Right lobe of liver (tissue), 6 donors: Measurements from ENCODE around the gene DNAJC13. TPM values are rescaled to one million over a fixed set of nuclear protein-coding genes. Genes with fewer than 3 reads are reported as not detected.
"Not testable (repeated sequence)": the region's sequence is repeated elsewhere in the genome, so short reads cannot be mapped to it uniquely, and the experiment has no call there.

Source experiments
- ATAC-seq, 4 donors: fragments of 200-7000 bp; cut with Tn5 transposase; one replicate each; pipeline ENCODE4 v1.9.1; 2020; ENCODE audit warnings: mild to moderate bottlenecking in 4 of 4, moderate library complexity in 4 of 4
- DNase-seq, 3 donors: peaks; one replicate each; pipeline ENCODE4 v3.0.0-alpha.2; 2020
- H3K27ac ChIP-seq, 3 donors: fragments of 200-600 bp; one replicate each; pipeline ENCODE4 v1.8.0; 2022
- H3K27me3 ChIP-seq, 2 donors: fragments of 200-600 bp; one replicate each; pipeline ENCODE4 v1.8.0; 2022
- H3K36me3 ChIP-seq, 4 donors: fragments of 200-600 bp; sonication (generic) in 1 of 4; one replicate each; pipeline versions ENCODE4 v1.5.1 to v1.8.0; 2017 to 2022; ENCODE audit warnings: control low read depth in 1 of 4
- H3K4me1 ChIP-seq, 4 donors: fragments of 200-600 bp; sonication (generic) in 1 of 4; one replicate each; pipeline versions ENCODE4 v1.5.1 to v1.8.0; 2017 to 2022; ENCODE audit warnings: control low read depth in 1 of 4
- H3K4me3 ChIP-seq, 3 donors: fragments of 200-600 bp; one replicate each; pipeline ENCODE4 v1.8.0; 2022
- H3K9me3 ChIP-seq, 4 donors: fragments of 200-600 bp; sonication (generic) in 1 of 4; one replicate each; pipeline versions ENCODE4 v1.5.1 to v1.8.0; 2017 to 2022; ENCODE audit warnings: control low read depth in 1 of 4
- CTCF ChIP-seq, 4 donors: fragments of 200-600 bp in 3 of 4; fragments of 450-650 bp in 1 of 4; IDR thresholded peaks; one replicate each; pipeline versions ENCODE4 v1.5.1 to v1.8.0; 2016 to 2022; ENCODE audit warnings: antibody characterized with exemption in 4 of 4, mild to moderate bottlenecking in 2 of 4
- POLR2A ChIP-seq: fragments of 450-650 bp; IDR thresholded peaks from one replicate; pipeline ENCODE4 v1.6.1; 2017; ENCODE audit warnings: antibody characterized with exemption, mild to moderate bottlenecking
- WGBS: methylation state at CpG from one replicate; pipeline ENCODE4 v1.1.6; 2018; ENCODE audit warnings: low coverage, low lambda C conversion rate; ENCODE audit not compliant: insufficient coverage; ENCODE audit errors: missing lambda C conversion rate; 5-methylcytosine and 5-hydroxymethylcytosine counted together
- intact Hi-C, 2 donors: fragments of 100-400 bp; cut with DNase I; formaldehyde crosslinking; loops; one replicate each; pipeline versions ENCODE4 v1.11.2 to v1.14.1; 2022
- total RNA-seq, 6 experiments: library from RNA; depleted of rRNA in 2 of 6; stranded (reverse); fragments of >200 nt in 2 of 6; fragmentation: NEBNext Ultra II Directional in 3 of 6; extraction: Animal tissue kit (Norgen Biotek cat#: 25700) in 3 of 6; gene quantifications; one replicate each; pipeline versions ENCODE4 v1.1.0 to v1.2.4, GENCODE V29; 2016 to 2023
- donor health status: DM: no; HTN: yes; CAD: no.
- donor health status: DM: no; HTN: no; CAD: no.
- donor health status: DM: no; HTN: no; CAD: no.
- donor health status: DM: no; HTN: yes; CAD: no.
- donor health status: DM: no; HTN: yes; CAD: no.

DNAJC13 gene
- total RNA-seq, 6 experiments from 2014 or later = 12.6 to 19.4 (median 18.3) TPM

DNA sequence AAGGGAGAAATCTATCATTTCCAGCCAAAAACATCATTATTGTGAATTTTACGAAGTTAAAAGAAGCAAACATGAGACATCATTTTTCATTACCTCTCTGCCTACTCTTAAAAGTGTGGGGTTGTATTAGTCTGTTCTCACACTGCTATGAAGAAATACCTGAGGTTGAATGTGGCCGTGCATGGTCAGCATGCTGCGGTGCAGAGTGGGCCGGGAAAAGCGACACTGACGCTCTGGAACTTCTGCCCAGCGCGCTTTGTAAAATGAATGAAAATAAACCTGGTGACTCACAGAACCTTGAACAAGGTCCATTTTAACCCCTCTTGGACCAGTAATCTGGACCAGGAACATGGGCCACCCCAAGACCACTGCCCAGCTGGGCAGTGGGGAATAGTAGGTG is 31.0 kb upstream of the DNAJC13 start:
- Histone ChIP-seq H3K4me1 (no peaks in the 10 kb centered on the region), H3K27ac (no peak overlapping the region), H3K36me3 (no peaks in the 10 kb centered on the region), H3K9me3 (no peaks in the 10 kb centered on the region), H3K4me3 (no peak overlapping the region), H3K27me3 (no peaks in the 10 kb centered on the region)
- TF ChIP-seq CTCF (IDR thresholded peaks at IDR 0.05) (no peak), POLR2A (no peak)
- WGBS = 74% methylated on average over 8 of the region's 8 CpGs
- intact Hi-C loops = no loop called here
- no peak for DNase-seq
- ATAC-seq = no peak

- H3K36me3 ChIP-seq, H3K27ac ChIP-seq, H3K4me3 ChIP-seq, H3K27me3 ChIP-seq, H3K9me3 ChIP-seq, H3K4me1 ChIP-seq, DNase-seq, intact Hi-C loops, ATAC-seq: not testable (repeated sequence)
- 83% methylated on average over 1 of the region's 1 CpG for WGBS
Measured at GRCh38 chr3:132392675-132393074, 24.6 kb upstream of the DNAJC13 start.

GRCh38 chr3:132394320-132394719 is 23.0 kb upstream of the DNAJC13 start:
- 37% methylated on average over 2 of the region's 2 CpGs for WGBS
- no peak for TF ChIP-seq CTCF (IDR thresholded peaks at IDR 0.05)
- TF ChIP-seq POLR2A = no peak
- Histone ChIP-seq H3K9me3 (no peaks in the 10 kb centered on the region), H3K4me3 (no peak overlapping the region), H3K36me3 (no peaks in the 10 kb centered on the region), H3K27ac (no peak overlapping the region), H3K27me3 (no peaks in the 10 kb centered on the region), H3K4me1 (no peaks in the 10 kb centered on the region)
- intact Hi-C loops = no loop called here
- ATAC-seq = no peak
- DNase-seq = no peak

GRCh38 chr3:132395126-132395525 is 22.2 kb upstream of the DNAJC13 start:
- no peak overlapping the region for H3K4me3 ChIP-seq
- no peak for DNase-seq
- H3K36me3 ChIP-seq = no peaks in the 10 kb centered on the region
- H3K27me3 ChIP-seq = no peaks in the 10 kb centered on the region
- no peaks in the 10 kb centered on the region for H3K9me3 ChIP-seq
- no peak overlapping the region for H3K27ac ChIP-seq
- WGBS = 45% methylated on average over 1 of the region's 1 CpG
- ATAC-seq = no peak
- intact Hi-C loops = no loop called here
- no peaks in the 10 kb centered on the region for H3K4me1 ChIP-seq
- no peak for TF ChIP-seq CTCF (IDR thresholded peaks at IDR 0.05)
- no peak for TF ChIP-seq POLR2A

GRCh38 chr3:132396255-132396654 is 21.0 kb upstream of the DNAJC13 start:
- Histone ChIP-seq H3K4me3 (no peak overlapping the region), H3K4me1 (no peaks in the 10 kb centered on the region), H3K27me3 (no peaks in the 10 kb centered on the region), H3K9me3 (no peaks in the 10 kb centered on the region), H3K36me3 (no peaks in the 10 kb centered on the region), H3K27ac (no peak overlapping the region)
- DNase-seq (no peak), ATAC-seq (no peak)
- intact Hi-C loops = no loop called here
- TF ChIP-seq CTCF (IDR thresholded peaks at IDR 0.05) = no peak
- no peak for TF ChIP-seq POLR2A
- WGBS = 80% methylated on average over 1 of the region's 24 CpGs

GRCh38 chr3:132396776-132397175 is 20.5 kb upstream of the DNAJC13 start:
- H3K27me3 ChIP-seq, H3K36me3 ChIP-seq, intact Hi-C loops, H3K4me1 ChIP-seq, H3K9me3 ChIP-seq, H3K4me3 ChIP-seq, ATAC-seq, DNase-seq, H3K27ac ChIP-seq: not testable (repeated sequence)
- no CpG with 5 or more reads among the region's 8 CpGs for WGBS
